UCSD-AML1 (cell line): ENCODE results near the gene TNRC6B.
"Not testable (repeated sequence)": the region's sequence is repeated elsewhere in the genome, so short reads cannot be mapped to it uniquely, and the experiment has no call there.

Experiments used
- DNase-seq: peaks from one replicate; lab custom pipeline; 2025; ENCODE audit not compliant: unreplicated experiment; lab: John Stamatoyannopoulos, UW

TNRC6B gene

GRCh38 chr22:40348025-40348658 is 170.4 kb downstream of the TNRC6B start:
- peak; percentile 41 for DNase-seq

- DNase-seq: no peak
These were observed 175.0 kb downstream of the TNRC6B start for GRCh38 chr22:40352763-40353162.

- DNase-seq: no peak
These were observed 183.4 kb downstream of the TNRC6B start for GRCh38 chr22:40361100-40361499.

- no peak for DNase-seq
These were observed 185.3 kb downstream of the TNRC6B start for GRCh38 chr22:40363059-40363458.

- DNase-seq: no peak
These were observed 186.7 kb downstream of the TNRC6B start for GRCh38 chr22:40364431-40364830.

GRCh38 chr22:40366068-40366467 is 188.3 kb downstream of the TNRC6B start:
- no peak for DNase-seq

- no peak for DNase-seq
These were observed 189.6 kb downstream of the TNRC6B start for GRCh38 chr22:40367342-40367741.

GRCh38 chr22:40368016-40368415 is 190.3 kb downstream of the TNRC6B start:
- DNase-seq: no peak

GRCh38 chr22:40368836-40369235 is 191.1 kb downstream of the TNRC6B start:
- DNase-seq: no peak

GRCh38 chr22:40374567-40374966 is 196.8 kb downstream of the TNRC6B start:
- no peak for DNase-seq

- no peak for DNase-seq
These were observed 198.4 kb downstream of the TNRC6B start for GRCh38 chr22:40376149-40376548.

GRCh38 chr22:40377931-40378330 is 200.2 kb downstream of the TNRC6B start:
- no peak for DNase-seq

- not testable (repeated sequence) for DNase-seq
These were observed 200.7 kb downstream of the TNRC6B start for GRCh38 chr22:40378448-40378847.

GRCh38 chr22:40381461-40381860 is 203.7 kb downstream of the TNRC6B start:
- no peak for DNase-seq

GRCh38 chr22:40383905-40384304 is 206.2 kb downstream of the TNRC6B start:
- no peak for DNase-seq

- DNase-seq: no peak
These were observed 207.5 kb downstream of the TNRC6B start for GRCh38 chr22:40385036-40385782.
